Stimulated activated CD8-positive, alpha-beta memory T cell treated with anti-CD3 and anti-CD28 coated beads, Interleukin-4, amount 100 ng/mL, for 48 hours (primary cell): ENCODE measurements around the gene SLC29A3.

ENCODE experiments used
- DNase-seq: peaks from one replicate; pipeline ENCODE4 v3.0.0-alpha.2; 2020

SLC29A3 gene

GRCh38 chr10:71301371-71301916 is 17.6 kb upstream of the SLC29A3 start:
- no peak for DNase-seq

- DNase-seq = no peak
These were observed 16.6 kb upstream of the SLC29A3 start for GRCh38 chr10:71302451-71302850.

GRCh38 chr10:71302874-71303568 is 16.0 kb upstream of the SLC29A3 start:
- DNase-seq = no peak

GRCh38 chr10:71303569-71303907 is 15.5 kb upstream of the SLC29A3 start:
- no peak for DNase-seq

- DNase-seq = no peak
These were observed 14.1 kb upstream of the SLC29A3 start for GRCh38 chr10:71304914-71305313.

GRCh38 chr10:71306979-71307378 is 12.1 kb upstream of the SLC29A3 start:
- no peak for DNase-seq

- no peak for DNase-seq
These were observed 11.5 kb upstream of the SLC29A3 start for GRCh38 chr10:71307469-71308085.

GRCh38 chr10:71308244-71308643 is 10.8 kb upstream of the SLC29A3 start:
- DNase-seq = no peak

- DNase-seq = no peak
These were observed 10.1 kb upstream of the SLC29A3 start for GRCh38 chr10:71308985-71309384.

- DNase-seq = no peak
These were observed 9.1 kb upstream of the SLC29A3 start for GRCh38 chr10:71309919-71310318.

- no peak for DNase-seq
These were observed 6.8 kb upstream of the SLC29A3 start for GRCh38 chr10:71312220-71312619.

- DNase-seq = no peak
These were observed 6.0 kb upstream of the SLC29A3 start for GRCh38 chr10:71312811-71313789.

GRCh38 chr10:71314028-71314693 is 4.9 kb upstream of the SLC29A3 start:
- DNase-seq = peak; percentile 66

- DNase-seq = no peak
These were observed 4.3 kb upstream of the SLC29A3 start for GRCh38 chr10:71314694-71315225.

- no peak for DNase-seq
These were observed 2.8 kb upstream of the SLC29A3 start for GRCh38 chr10:71316056-71316785.

GRCh38 chr10:71316786-71317160 is 2.3 kb upstream of the SLC29A3 start:
- DNase-seq = no peak

- no peak for DNase-seq
These were observed 1.3 kb upstream of the SLC29A3 start for GRCh38 chr10:71317739-71318138.

- no peak for DNase-seq
These were observed 837 bp downstream of the SLC29A3 start for GRCh38 chr10:71319800-71320392.

- DNase-seq = no peak
These were observed 1.5 kb downstream of the SLC29A3 start for GRCh38 chr10:71320592-71320991.

- no peak for DNase-seq
These were observed 2.3 kb downstream of the SLC29A3 start for GRCh38 chr10:71321386-71321785.

- no peak for DNase-seq
These were observed 4.3 kb downstream of the SLC29A3 start for GRCh38 chr10:71323407-71323806.
